Endothelial cell of umbilical vein (primary cell): ENCODE data around the gene BSND.

Experiments used
- GATA2 ChIP-seq: IDR thresholded peaks from 2 replicates; pipeline ENCODE4 v1.7.0; 2011; ENCODE audit warnings: low read depth, mild to moderate bottlenecking, moderate library complexity, mixed read lengths, low read length; ENCODE audit not compliant: insufficient read length, insufficient read depth
- POLR2A ChIP-seq: IDR thresholded peaks from 2 replicates; pipeline ENCODE4 v1.6.1; 2012; ENCODE audit warnings: low read depth, mild to moderate bottlenecking, control low read depth, low read length
- POLR2AphosphoS5 ChIP-seq: IDR thresholded peaks from 2 replicates; pipeline ENCODE4 v1.6.1; 2012; ENCODE audit warnings: low read depth, mild to moderate bottlenecking, control low read depth, low read length, moderate library complexity; ENCODE audit not compliant: insufficient read depth
- TF ChIP-seq, protein P1 (sequence below), 2 donors: IDR thresholded peaks; 1 replicate in 1 of 2; 2 replicates in 1 of 2; pipeline ENCODE4 v1.5.1; 2011; ENCODE audit warnings: low read length in 2 of 2, mild to moderate bottlenecking in 2 of 2, moderate library complexity in 2 of 2, control low read depth in 1 of 2, inconsistent platforms in 1 of 2, low read depth in 1 of 2; ENCODE audit not compliant: insufficient read depth in 1 of 2; ENCODE audit errors: extremely low read depth in 1 of 2

DNA sequence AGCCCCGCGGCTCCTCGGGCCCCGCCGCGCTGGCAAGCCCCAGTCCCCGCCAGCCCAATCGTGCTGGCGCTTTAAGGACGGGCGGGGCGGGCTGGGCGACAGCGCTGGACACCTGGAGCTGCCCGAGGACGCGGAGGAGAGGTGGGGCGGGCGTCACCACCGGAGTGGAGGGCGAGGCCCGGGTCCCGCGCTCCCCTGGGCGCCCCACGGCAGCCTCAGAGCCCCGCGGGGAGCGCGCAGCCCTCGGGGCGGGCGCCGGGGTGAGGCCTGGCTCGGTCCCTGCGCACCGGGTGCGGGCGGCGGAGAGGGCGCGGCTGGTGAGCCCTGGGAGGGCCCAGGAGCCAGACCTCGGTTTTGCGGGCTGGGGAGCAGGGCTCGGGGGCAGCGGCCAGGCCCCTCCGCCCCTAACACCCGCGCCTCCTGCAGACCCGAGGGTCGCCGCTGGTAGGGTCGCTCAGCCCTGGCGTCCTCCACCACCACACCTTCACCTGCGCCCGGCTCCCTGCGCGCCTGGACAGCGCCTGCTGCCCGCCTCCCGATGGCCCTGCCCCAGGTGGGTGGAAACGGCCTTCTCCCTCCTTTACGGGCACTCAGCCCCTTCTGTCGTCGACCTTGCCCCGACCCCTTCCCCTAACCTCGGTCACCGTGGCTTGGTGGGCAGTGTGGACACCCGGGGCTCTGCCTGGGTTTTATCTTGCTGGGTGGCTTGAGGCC, 18.0 kb upstream of the BSND start, which contains the start of gene TMEM61:
- TF ChIP-seq POLR2A (no peak), GATA2 (no peak), POLR2AphosphoS5 (no peak)
- TF ChIP-seq, protein P1, sequence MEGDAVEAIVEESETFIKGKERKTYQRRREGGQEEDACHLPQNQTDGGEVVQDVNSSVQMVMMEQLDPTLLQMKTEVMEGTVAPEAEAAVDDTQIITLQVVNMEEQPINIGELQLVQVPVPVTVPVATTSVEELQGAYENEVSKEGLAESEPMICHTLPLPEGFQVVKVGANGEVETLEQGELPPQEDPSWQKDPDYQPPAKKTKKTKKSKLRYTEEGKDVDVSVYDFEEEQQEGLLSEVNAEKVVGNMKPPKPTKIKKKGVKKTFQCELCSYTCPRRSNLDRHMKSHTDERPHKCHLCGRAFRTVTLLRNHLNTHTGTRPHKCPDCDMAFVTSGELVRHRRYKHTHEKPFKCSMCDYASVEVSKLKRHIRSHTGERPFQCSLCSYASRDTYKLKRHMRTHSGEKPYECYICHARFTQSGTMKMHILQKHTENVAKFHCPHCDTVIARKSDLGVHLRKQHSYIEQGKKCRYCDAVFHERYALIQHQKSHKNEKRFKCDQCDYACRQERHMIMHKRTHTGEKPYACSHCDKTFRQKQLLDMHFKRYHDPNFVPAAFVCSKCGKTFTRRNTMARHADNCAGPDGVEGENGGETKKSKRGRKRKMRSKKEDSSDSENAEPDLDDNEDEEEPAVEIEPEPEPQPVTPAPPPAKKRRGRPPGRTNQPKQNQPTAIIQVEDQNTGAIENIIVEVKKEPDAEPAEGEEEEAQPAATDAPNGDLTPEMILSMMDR (IDR thresholded peaks at IDR 0.05; ENCODE audit: extremely low read depth in 1 of 2, insufficient read depth in 1 of 2, low read depth in 1 of 2, low read length in 2 of 2), result no peak
